Measurements from ENCODE around the gene MOB2. TPM values are rescaled to one million over a fixed set of nuclear protein-coding genes. Genes with fewer than 3 reads are reported as not detected.

MOB2 gene
- total RNA-seq, 2 donors from 2014 or later, result 24.5 to 26.7 TPM

GRCh38 chr11:1447845-1448825, 38.4 kb downstream of the MOB2 start:
- Mint-ChIP-seq H3K27me3 (no peaks in the 10 kb centered on the region), H3K9me3 (no peaks in the 10 kb centered on the region), H3K4me1 (no peaks in the 10 kb centered on the region), H3K36me3 (ENCODE audit: low read depth) (no peaks in the 10 kb centered on the region), H3K4me3 (no peak overlapping the region), H3K27ac (no peak overlapping the region)
- no peak for ATAC-seq (replicated peaks)

GRCh38 chr11:1446623-1447022, 40.0 kb downstream of the MOB2 start:
- Mint-ChIP-seq H3K36me3 (ENCODE audit: low read depth) (no peaks in the 10 kb centered on the region), H3K4me3 (no peak overlapping the region), H3K9me3 (no peaks in the 10 kb centered on the region), H3K4me1 (no peaks in the 10 kb centered on the region), H3K27ac (no peak overlapping the region), H3K27me3 (no peaks in the 10 kb centered on the region)
- ATAC-seq (replicated peaks), result no peak

- no peak for ATAC-seq (replicated peaks)
- Mint-ChIP-seq H3K4me3 (no peak overlapping the region), H3K4me1 (no peaks in the 10 kb centered on the region), H3K27me3 (no peaks in the 10 kb centered on the region), H3K9me3 (no peaks in the 10 kb centered on the region), H3K27ac (no peak overlapping the region), H3K36me3 (ENCODE audit: low read depth) (no peaks in the 10 kb centered on the region)
Observed at GRCh38 chr11:1445741-1446445, 40.7 kb downstream of the MOB2 start.

GRCh38 chr11:1444823-1445422, 41.7 kb downstream of the MOB2 start:
- Mint-ChIP-seq H3K27ac (no peak overlapping the region), H3K36me3 (ENCODE audit: low read depth) (no peaks in the 10 kb centered on the region), H3K4me1 (no peaks in the 10 kb centered on the region), H3K9me3 (no peaks in the 10 kb centered on the region), H3K4me3 (no peak overlapping the region), H3K27me3 (no peaks in the 10 kb centered on the region)
- no peak for ATAC-seq (replicated peaks)

GRCh38 chr11:1444321-1444720, 42.3 kb downstream of the MOB2 start:
- no peak for ATAC-seq (replicated peaks)
- Mint-ChIP-seq H3K27ac (no peak overlapping the region), H3K4me1 (no peaks in the 10 kb centered on the region), H3K36me3 (ENCODE audit: low read depth) (no peaks in the 10 kb centered on the region), H3K4me3 (no peak overlapping the region), H3K27me3 (no peaks in the 10 kb centered on the region), H3K9me3 (no peaks in the 10 kb centered on the region)

GRCh38 chr11:1443737-1444136, 42.8 kb downstream of the MOB2 start:
- no peak for ATAC-seq (replicated peaks)
- Mint-ChIP-seq H3K9me3 (no peaks in the 10 kb centered on the region), H3K27me3 (no peaks in the 10 kb centered on the region), H3K4me1 (no peaks in the 10 kb centered on the region), H3K27ac (no peak overlapping the region), H3K36me3 (ENCODE audit: low read depth) (no peaks in the 10 kb centered on the region), H3K4me3 (no peak overlapping the region)

GRCh38 chr11:1442807-1443366, 43.7 kb downstream of the MOB2 start:
- H3K36me3 Mint-ChIP-seq (ENCODE audit: low read depth), result no peaks in the 10 kb centered on the region
- H3K9me3 Mint-ChIP-seq, result no peaks in the 10 kb centered on the region
- H3K27me3 Mint-ChIP-seq, result no peaks in the 10 kb centered on the region
- no peak overlapping the region for H3K4me3 Mint-ChIP-seq
- H3K27ac Mint-ChIP-seq, result no peak overlapping the region
- ATAC-seq (replicated peaks), result no peak
- H3K4me1 Mint-ChIP-seq, result no peaks in the 10 kb centered on the region

- no peaks in the 10 kb centered on the region for H3K36me3 Mint-ChIP-seq (ENCODE audit: low read depth)
- H3K4me3 Mint-ChIP-seq, result no peak overlapping the region
- no peaks in the 10 kb centered on the region for H3K9me3 Mint-ChIP-seq
- no peak for ATAC-seq (replicated peaks)
- H3K27me3 Mint-ChIP-seq, result no peaks in the 10 kb centered on the region
- H3K27ac Mint-ChIP-seq, result no peak overlapping the region
- no peaks in the 10 kb centered on the region for H3K4me1 Mint-ChIP-seq
Observed at GRCh38 chr11:1442163-1442562, 44.4 kb downstream of the MOB2 start.

GRCh38 chr11:1440496-1440895, 46.1 kb downstream of the MOB2 start:
- no peaks in the 10 kb centered on the region for H3K27me3 Mint-ChIP-seq
- H3K4me3 Mint-ChIP-seq, result no peak overlapping the region
- H3K4me1 Mint-ChIP-seq, result no peaks in the 10 kb centered on the region
- no peaks in the 10 kb centered on the region for H3K36me3 Mint-ChIP-seq (ENCODE audit: low read depth)
- H3K9me3 Mint-ChIP-seq, result no peaks in the 10 kb centered on the region
- ATAC-seq (replicated peaks), result no peak
- H3K27ac Mint-ChIP-seq, result no peak overlapping the region

GRCh38 chr11:1440066-1440465, 46.5 kb downstream of the MOB2 start:
- H3K36me3 Mint-ChIP-seq (ENCODE audit: low read depth), result no peaks in the 10 kb centered on the region
- H3K27ac Mint-ChIP-seq, result no peak overlapping the region
- no peak for ATAC-seq (replicated peaks)
- no peak overlapping the region for H3K4me3 Mint-ChIP-seq
- no peaks in the 10 kb centered on the region for H3K27me3 Mint-ChIP-seq
- H3K9me3 Mint-ChIP-seq, result no peaks in the 10 kb centered on the region
- H3K4me1 Mint-ChIP-seq, result no peaks in the 10 kb centered on the region

GRCh38 chr11:1439341-1439740, 47.2 kb downstream of the MOB2 start:
- Mint-ChIP-seq H3K27ac (no peak overlapping the region), H3K27me3 (no peaks in the 10 kb centered on the region), H3K36me3 (ENCODE audit: low read depth) (no peaks in the 10 kb centered on the region)

GRCh38 chr11:1438967-1439330, 47.6 kb downstream of the MOB2 start:
- no peaks in the 10 kb centered on the region for H3K27me3 Mint-ChIP-seq
- no peak for ATAC-seq (replicated peaks)
- H3K4me1 Mint-ChIP-seq, result no peaks in the 10 kb centered on the region
- no peaks in the 10 kb centered on the region for H3K9me3 Mint-ChIP-seq
- no peaks in the 10 kb centered on the region for H3K36me3 Mint-ChIP-seq (ENCODE audit: low read depth)
- no peak overlapping the region for H3K4me3 Mint-ChIP-seq
- H3K27ac Mint-ChIP-seq, result no peak overlapping the region

More at GRCh38 chr11:1439341-1439740, 47.2 kb downstream of the MOB2 start:
- Mint-ChIP-seq H3K4me3 (no peak overlapping the region), H3K4me1 (no peaks in the 10 kb centered on the region), H3K9me3 (no peaks in the 10 kb centered on the region)
- ATAC-seq (replicated peaks), result no peak

- no peak overlapping the region for H3K4me3 Mint-ChIP-seq
- H3K36me3 Mint-ChIP-seq (ENCODE audit: low read depth), result no peaks in the 10 kb centered on the region
- no peaks in the 10 kb centered on the region for H3K27me3 Mint-ChIP-seq
- no peak for ATAC-seq (replicated peaks)
- H3K27ac Mint-ChIP-seq, result no peak overlapping the region
- H3K4me1 Mint-ChIP-seq, result no peaks in the 10 kb centered on the region
- no peaks in the 10 kb centered on the region for H3K9me3 Mint-ChIP-seq
Observed at GRCh38 chr11:1438261-1438966, 48.2 kb downstream of the MOB2 start.

GRCh38 chr11:1437500-1437899, 49.1 kb downstream of the MOB2 start:
- no peaks in the 10 kb centered on the region for H3K9me3 Mint-ChIP-seq
- H3K4me1 Mint-ChIP-seq, result no peaks in the 10 kb centered on the region
- no peak overlapping the region for H3K4me3 Mint-ChIP-seq
- no peak overlapping the region for H3K27ac Mint-ChIP-seq
- no peaks in the 10 kb centered on the region for H3K36me3 Mint-ChIP-seq (ENCODE audit: low read depth)
- H3K27me3 Mint-ChIP-seq, result no peaks in the 10 kb centered on the region
- no peak for ATAC-seq (replicated peaks)

All from activated T-helper 17 cell treated with anti-CD3 and anti-CD28 coated beads, Interleukin-2, amount 50 U/mL, for 72 hours (primary cell).